Loucy (cell line): ENCODE results near the gene DGKQ.

Experiments used
- CTCF ChIP-seq: fragments of 200-600 bp; sonication (generic); conservative IDR thresholded peaks from 2 replicates; pipeline ENCODE4 v1.5.1; 2014; ENCODE audit warnings: mild to moderate bottlenecking, antibody characterized with exemption, low read length
- EZH2phosphoT487 ChIP-seq: fragments of 200-600 bp; IDR thresholded peaks from 2 replicates; pipeline ENCODE4 v1.6.1; 2018; ENCODE audit warnings: antibody characterized with exemption, mild to moderate bottlenecking, moderate library complexity, borderline replicate concordance

DNA sequence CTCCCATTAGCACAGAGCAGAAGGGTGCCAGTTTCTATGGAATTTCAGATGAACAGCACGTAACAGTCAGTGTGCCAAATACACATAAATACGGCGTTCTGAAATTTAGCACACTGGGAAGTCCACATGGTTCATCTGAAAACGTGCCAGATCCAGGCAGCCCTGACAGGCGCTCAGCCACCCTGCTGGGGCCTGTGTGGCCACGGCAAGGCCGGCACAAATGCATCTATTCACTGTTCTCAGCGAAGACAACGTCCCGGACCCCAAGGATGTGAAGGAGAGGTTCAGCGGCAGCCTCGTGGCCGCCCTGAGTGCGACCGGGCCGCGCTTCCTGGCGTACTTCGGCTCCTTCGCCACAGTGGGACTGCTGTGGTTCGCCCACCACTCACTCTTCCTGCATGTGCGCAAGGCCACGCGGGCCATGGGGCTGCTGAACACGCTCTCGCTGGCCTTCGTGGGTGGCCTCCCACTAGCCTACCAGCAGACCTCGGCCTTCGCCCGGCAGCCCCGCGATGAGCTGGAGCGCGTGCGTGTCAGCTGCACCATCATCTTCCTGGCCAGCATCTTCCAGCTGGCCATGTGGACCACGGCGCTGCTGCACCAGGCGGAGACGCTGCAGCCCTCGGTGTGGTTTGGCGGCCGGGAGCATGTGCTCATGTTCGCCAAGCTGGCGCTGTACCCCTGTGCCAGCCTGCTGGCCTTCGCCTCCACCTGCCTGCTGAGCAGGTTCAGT is 15.6 kb downstream of the DGKQ start:
- TF ChIP-seq CTCF (no peak), EZH2phosphoT487 (no peak)
